Right ventricle myocardium inferior (tissue), 1 donor: Measurements from ENCODE around the gene KRT14. TPM values are rescaled to one million over a fixed set of nuclear protein-coding genes. Genes with fewer than 3 reads are reported as not detected.
"Not testable (repeated sequence)": the region's sequence is repeated elsewhere in the genome, so short reads cannot be mapped to it uniquely, and the experiment has no call there.

Source experiments
- ATAC-seq: fragments of 200-7000 bp; cut with Tn5 transposase; one replicate; pipeline ENCODE4 v1.9.1; 2020; ENCODE audit warnings: mild to moderate bottlenecking, moderate library complexity
- DNase-seq: peaks from one replicate; pipeline ENCODE4 v3.0.0; 2021; ENCODE audit errors: missing footprints
- intact Hi-C: fragments of 100-400 bp; cut with DNase I; formaldehyde crosslinking; loops from one replicate; pipeline ENCODE4 v1.11.0; 2022
- long read RNA-seq: library from polyadenylated mRNA; unstranded; transcript quantifications from one replicate; pipeline ENCODE4 v2.0.0, GENCODE V29; 2021
- total RNA-seq: library from RNA; stranded (reverse); fragmentation: NEBNext Ultra II Directional; extraction: Animal tissue kit (Norgen Biotek cat#: 25700); gene quantifications from one replicate; pipeline ENCODE4 v1.2.1, GENCODE V29; 2021
- donor health status: DM: no; HTN: yes; CAD: no; lungs with severe emphysema.

Gene KRT14
- total RNA-seq: not detected
- long read RNA-seq: 0 reads

DNA sequence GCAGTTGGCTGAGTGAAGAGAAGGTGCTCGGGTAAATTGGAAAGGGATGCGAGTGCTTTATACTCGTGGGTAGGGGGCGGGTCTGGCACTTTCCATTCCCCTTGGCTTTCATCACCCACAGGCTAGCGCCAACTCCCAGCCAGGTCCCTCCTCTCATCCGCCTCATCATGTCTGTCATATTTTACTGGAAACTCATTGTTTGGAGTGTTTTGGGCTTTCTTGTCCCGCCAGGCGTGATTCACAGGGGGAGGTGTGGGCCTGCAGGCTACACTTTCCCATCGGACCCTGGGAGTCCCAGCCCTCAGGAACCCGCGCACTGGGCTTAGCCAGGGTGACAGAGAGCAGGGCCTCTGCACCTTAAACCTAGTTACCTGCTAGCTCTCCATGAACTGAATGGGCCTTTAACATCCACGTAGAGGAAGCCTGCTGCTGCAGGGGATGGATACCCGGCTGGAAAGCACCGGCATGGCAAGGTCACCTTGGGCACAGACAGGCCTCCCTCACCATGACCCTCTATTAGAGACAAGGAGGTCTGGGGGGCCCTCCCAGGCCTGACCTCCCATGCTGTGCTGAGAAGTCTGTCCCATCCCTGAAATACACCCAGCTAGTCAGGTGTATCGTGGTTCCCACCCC lies at the start of gene KRT14:
KRT14 (minus strand) TSS at position 33 of the 633 bp plus-strand sequence. CDS start 61 bp downstream, outside the sequence.
- DNase-seq (no peak), ATAC-seq (no peak)
- intact Hi-C loops: no loop called here

DNA sequence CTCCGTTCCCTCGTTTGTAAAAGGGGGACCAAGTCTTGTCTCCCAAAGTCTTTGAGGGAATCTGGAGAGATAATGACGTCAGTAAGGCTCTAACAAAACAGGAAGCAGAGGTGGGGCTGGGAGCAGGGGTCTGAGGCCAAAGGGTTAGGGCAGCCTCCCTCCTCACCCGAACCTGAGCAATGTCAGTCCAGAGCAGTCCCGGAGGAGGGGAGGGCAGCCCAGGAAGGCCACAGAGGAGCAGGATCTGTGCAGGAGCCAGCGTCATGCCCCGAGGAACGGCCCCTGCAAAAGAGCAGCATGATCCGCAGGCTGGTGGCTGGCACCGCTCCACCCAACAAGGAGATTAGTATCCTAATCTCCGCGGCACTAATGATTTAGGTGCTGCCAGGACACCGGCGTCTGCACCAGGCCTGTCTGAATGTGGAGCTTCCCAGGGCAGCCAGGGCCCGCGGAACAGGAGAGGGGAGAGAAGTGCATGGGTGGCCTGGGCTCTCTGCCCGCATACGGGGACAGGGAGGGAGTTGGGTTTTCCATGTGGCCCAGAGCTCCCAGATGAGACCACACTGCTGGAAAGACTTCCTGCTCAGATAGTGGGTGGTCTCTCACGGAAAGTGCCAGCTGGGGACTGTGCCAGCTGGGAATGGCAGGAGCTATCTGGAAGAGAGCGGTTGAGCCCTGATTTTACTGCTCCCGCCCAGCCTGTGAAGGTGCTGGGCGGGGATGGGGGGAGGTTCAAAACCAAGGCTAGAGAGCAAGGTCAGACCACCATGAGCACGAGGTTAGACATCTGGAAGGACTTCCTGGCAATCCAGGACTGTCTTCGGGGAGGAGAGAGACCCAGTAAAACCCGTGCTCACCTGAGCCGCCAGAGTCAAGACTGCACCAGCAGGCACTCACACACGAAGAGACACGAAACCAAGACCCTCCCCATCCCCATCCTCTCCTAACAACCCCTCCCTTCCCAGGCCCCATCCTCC lies 48.7 kb upstream of the KRT14 start:
- DNase-seq (no peak), ATAC-seq (peak; percentile 43)

DNA sequence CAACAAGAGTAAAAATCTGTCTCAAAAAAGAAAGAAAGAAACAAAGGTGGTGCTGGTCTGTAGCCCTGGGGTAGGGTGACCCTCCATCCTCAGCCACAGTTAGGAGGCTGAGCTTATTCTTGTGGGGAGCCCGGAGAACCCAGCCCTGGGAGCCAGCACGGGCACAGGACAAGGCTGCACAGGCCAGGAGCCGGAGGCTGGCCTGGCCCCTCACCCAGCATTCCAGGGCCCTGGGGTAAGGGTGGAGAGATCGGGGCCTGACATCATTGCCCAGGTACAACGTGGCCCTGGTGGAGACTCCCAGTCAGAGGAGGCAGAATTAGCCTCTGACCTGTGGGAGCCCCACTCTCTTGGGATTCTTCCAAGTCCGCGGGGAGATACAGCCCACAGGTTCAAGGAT lies 47.9 kb upstream of the KRT14 start:
- intact Hi-C loops: no loop called here
- DNase-seq (no peak), ATAC-seq (no peak)

More for the DNA sequence above, 48.7 kb upstream of the KRT14 start:
- intact Hi-C loops: no loop called here

DNA sequence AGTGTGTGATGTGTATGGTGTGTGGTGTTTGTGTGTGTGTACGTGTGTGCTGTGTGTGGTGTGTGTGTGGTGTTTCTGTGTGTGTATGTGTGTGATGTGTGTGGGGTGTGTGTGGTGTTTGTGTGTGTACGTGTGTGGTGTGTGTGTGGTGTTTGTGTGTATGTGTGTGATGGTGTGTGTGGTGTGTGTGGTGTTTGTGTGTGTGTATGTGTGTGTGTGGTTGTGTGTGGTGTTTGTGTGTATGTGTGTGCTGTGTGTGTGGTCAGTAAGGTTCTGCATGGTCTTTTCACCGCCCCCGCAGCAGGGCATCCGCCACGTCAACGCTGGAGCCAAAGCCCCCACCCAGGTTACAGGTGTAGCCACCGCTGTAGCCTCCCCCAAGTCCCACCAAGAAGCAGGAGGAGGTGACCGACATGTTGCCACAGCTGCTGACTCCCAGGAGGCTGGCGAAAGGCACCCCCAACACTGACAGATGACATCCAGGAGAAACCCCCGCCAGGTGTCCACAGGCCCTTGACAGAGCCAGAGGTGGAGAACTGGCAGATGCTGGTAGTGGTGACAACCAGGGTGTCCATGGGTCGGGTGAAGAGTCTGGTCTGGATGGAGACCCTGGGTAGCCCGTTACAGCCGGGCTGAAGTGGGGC lies 47.0 kb upstream of the KRT14 start:
- no peak for ATAC-seq
- DNase-seq: no peak
- intact Hi-C loops: no loop called here

DNA sequence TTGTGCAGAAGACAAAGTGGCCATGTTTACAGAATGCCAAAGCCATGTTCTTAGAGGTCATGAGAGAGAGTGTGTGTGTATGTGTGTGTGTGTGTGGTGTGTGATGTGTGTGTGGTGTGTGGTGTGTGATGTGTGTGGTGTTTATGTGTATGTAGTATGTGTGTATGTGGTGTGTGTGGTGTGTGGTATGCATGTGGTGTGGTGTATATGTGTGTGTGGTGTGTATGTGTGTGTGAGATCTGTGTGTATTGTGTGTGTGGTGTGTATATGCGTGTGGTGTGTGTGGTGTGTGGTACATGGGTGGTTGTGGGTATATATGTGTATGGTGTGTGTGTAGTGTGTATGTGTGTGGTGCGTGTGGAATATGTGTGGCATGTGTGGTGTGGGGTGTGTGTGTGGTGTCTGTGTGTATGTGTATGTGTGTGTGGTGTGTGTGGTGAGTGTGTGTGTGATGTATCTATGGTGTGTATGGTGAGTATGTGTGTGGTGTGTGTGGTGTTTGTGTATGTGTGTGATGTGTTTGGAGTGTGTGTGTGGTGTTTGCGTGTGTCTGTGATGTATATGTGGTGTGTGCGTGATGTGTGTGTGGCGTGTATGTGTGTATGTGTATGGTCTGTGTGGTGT lies 45.9 kb upstream of the KRT14 start:
- no peak for DNase-seq
- intact Hi-C loops: no loop called here
- ATAC-seq: no peak

DNA sequence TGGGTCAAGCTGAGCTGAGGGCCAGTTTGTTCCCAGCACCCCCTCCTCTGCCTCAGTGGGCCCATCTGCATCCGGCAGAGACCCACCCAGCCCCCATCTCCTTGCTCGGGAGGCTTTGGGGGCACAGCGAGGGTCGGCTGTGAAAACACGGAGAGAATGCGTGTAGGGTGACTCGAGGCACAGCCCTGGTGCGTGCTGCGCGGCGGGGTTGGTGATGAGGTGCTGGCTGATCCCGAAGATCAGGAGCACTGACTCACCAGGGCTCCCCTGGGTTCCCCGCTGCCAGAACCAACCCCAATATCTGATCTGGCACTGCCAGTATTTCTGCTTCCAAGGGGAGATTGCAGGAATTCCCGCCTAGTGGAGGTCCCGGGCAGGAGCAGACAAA lies 45.2 kb upstream of the KRT14 start:
- intact Hi-C loops: no loop called here
- ATAC-seq: no peak
- DNase-seq: no peak

DNA sequence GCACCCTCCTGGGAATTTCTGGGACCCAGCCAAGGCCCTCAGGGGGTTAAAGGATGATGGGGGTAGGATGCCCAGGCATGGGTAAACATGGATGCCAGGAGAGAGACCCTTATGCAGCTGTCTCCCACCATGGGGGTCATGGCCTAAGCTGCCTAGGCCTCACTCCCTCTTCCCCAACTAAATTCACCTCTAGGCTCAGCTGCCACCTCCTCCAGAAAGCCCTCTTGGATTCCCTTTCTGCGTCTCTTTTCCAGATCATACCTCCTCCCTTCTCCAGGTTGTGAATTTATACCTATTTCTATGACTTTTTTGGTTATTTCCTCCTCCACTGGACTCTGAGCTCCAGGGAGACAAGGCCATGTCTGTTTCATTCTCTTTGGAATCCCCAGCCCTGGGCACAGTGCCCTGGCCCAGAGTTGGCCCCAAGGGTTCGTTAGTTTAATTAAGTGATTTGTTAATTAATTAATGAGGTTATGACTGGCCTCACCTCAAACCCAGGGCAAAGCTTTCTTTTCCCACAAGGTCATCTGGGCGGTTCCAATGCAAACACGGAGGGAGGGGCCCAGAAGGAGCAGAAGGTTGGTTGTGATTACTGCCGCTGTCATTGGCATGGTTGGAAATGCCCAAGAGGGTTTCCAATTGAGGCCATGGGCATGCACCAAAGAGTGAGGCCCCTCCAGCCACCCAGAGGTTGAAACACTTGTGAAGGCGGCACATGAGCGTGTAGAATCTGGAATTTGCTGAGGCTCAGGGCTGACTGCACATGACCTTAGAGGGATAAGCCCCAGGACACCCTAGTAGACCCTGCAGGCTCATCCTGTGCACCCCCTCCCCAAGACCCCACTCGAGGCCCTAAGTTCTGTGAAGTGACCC lies 44.6 kb upstream of the KRT14 start:
- ATAC-seq: no peak
- DNase-seq: no peak
- intact Hi-C loops: no loop called here

DNA sequence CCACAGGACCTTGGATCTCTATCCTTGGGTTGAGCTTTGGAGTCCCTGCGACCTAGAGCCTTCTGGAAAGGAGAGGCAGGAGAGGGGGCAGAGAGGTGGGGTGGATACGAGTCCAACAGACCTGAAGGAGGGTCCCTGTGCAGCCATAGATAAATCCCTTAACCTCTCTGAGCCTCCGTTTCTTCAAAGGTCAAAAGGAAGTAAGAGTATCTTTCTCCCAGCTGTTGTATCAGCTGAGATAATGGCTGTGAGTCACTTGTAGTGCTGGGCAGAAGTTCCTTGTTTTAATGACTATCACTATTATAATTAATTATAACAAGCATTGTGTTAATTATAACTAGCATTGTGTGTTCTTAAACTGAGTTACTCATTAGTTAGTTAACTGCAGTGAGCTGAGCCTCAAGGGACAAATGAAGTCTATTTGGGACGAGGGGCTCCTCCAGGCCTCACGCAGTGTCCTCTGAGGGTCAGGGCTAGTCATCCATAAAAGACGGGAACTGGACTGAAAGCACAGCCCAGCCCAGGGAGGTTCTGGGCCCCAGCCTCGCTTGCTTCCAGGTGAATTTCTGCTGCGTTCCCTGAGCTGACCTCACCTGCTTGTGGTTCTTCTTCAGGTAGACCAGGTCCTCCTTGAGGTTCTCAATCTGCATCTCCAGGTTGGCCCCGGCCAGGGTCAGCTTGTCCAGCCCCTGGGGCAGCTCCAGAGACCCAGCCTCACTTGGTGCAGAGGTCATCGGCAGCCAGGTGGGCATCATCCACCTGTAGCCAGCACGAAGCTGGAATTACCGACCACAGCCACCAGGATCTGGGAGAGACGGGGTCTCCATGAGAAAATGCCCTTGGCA lies 43.4 kb upstream of the KRT14 start:
- intact Hi-C loops: no loop called here
- ATAC-seq: no peak
- no peak for DNase-seq

DNA sequence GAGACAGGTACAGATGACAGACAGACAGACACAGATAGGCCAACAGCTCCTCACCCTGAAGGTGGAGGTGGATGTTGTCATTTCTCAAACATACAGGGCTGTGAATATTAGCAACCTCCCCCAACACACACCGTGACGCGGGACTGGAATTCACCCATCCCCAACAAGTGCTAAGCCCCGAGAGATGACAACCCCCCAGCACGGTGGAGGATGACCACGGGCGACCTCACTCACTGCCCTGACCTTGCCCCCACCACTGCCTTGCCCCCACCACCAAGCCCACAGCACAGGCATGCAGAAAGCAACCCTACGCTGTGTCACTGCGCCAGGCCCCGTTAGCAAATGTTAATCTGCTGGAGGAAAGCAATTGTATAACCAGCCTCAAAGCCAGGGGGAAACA lies 42.6 kb upstream of the KRT14 start:
- ATAC-seq (no peak), DNase-seq (no peak)
- intact Hi-C loops: no loop called here

DNA sequence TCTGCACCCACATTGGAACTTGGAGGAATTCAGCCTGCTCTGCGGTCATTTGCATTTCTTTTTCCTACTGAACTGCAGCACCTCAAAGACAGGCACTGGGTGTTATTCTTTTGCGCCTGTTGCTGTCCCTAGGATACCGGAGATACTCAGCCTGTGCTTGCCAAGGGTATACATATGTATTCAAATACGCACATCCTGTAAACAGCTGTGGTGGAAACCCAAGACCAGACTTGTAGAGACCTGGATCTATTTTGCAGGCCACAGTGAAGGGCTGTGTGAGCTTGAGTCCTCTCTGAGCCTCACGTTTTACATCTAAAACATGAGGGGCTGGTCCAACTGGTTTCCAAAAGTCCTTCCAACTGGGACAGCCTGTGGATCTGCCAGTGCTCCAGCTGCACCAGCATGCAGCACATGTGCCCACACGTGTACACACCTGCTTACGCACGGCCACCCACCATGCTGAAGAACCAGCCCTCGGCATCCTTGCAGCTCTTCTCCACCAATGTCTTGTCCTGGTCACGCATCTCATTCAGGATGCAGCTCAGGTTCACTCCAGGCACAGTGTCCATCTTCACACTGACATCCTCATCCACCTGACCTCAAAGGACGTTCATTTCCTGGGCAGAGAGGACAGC lies 42.0 kb upstream of the KRT14 start:
- DNase-seq: not testable (repeated sequence)

DNA sequence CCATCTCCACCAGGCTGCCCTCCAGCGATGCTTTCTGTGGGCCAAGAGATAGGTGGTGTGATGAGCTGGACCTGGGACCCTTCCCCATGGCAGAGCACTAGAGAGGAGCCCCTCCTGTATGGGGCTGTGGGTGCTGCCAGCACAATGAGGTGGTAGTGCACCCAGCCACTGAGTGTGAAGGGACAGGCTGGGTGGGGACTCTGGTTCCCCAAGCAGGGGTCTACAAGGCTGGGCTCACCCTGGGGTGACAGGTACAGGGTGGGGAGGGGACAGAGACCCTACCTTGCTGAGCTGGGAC lies 41.3 kb upstream of the KRT14 start:
- ATAC-seq, intact Hi-C loops, DNase-seq: not testable (repeated sequence)

More for the DNA sequence above, 42.0 kb upstream of the KRT14 start:
- ATAC-seq, intact Hi-C loops: not testable (repeated sequence)

DNA sequence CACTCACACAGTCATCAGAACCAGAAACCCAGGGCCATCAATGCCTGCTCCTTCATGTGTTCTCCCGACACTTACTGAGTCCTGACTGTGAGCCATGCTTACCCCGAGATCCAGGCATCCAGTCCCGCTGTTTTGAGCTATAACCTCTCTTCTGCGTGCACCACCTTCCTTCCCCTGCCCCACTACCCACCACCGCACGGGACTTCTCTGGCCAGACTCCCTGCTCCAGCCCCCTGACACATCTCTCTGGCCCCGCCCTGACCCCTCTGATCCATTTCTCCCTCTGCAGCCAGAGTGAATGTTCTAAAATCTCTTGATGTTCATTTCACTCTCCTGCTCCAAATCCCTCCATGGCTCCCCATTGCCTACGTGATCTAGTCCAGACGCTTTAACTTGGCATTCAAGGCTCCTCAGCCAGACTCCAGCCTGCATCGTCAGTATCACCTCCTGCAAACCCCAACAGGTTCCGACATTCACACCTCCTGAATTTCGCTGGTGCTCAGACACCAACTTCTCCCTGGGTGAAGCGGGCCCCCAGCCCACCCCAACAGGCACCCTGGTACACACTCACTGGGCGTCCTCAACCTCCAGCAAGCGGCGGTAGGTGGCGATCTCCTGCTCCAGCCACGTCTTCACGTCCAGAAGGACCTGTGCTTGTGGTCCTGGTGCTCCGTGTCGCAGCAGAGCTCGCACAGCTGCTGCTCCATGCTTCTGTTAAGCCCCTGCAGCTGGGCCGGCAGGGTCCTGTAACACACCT lies 40.8 kb upstream of the KRT14 start:
- intact Hi-C loops: no loop called here
- no peak for ATAC-seq
- DNase-seq: no peak

DNA sequence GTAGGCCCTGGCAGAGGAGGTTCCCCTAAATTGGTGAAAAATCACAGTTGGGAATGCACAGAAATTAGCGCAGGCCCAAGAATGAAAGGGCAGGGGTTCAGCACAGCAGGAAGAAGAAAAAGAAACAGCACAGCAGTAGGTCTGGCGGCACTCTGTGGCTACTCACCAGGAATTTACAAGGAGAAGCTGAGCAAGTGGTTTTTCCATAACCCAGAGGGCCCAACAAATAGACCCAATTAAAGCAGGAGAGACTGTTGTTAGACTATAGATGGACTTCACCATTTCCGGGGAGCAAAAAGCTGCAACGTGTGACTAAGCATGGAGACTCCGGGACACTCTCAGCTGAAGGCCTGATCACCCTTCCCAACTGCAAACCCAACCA lies 40.2 kb upstream of the KRT14 start:
- DNase-seq, intact Hi-C loops, ATAC-seq: not testable (repeated sequence)

DNA sequence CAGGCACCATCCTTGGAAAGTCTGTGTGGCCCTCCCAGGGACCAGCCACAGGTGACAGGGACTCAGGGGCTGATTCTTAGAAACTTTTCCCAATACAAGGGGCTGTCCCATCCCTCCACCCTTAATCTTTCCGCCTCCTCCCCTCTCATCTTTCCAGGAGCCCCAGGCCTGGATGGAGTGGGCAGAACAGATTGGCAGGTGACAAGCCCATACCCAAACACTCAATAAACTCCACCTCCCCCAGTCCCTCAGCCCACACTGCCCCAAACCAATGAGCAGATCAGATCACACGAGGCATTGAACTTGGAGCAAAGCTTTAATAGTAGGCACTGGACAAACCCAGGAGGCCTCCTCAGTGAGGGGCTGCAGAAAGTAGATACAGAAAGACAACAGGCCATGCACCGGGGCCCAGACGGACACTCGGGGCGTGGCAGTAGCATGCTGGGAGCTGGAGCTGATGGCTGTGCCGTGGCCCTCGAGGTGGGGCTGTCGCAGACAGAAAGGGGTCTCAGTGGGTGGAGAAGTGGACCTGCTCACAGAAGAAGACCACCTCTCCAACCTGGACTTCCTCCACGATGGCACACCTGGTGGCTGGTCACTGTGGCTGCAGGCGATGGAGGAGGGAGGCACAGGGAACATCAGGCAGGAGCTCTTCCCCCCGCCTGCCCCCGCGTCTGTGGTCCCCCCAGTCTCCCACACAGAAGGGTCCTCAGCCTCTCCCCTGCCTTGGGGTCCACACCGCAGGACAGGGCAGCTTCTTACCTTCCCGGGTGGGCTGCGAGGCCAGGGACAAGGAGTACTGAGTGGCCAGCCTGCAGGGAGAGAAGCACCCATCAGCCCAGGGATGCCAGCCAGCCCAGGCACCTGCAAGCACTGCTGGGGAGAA lies 39.6 kb upstream of the KRT14 start:
- DNase-seq, intact Hi-C loops: not testable (repeated sequence)

DNA sequence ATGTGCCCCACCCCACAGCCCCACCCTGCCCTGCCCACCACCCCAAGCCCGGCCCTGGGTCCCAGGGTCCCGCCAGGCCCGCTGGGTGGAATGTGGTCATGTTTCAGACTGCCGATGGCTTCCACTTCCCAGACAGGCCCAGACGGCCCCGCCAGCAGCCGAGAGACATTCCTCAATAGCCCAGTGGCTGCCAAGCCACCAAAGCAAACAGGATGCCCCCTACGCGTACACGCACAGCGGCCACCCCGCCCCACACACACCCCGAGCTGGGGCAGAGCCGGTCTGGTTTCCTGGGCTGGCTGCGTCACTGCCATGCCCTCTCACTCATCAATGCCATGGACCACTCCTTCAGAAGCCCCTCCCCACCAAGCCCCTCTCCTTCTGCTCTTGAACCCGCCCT lies 38.9 kb upstream of the KRT14 start:
- DNase-seq: no peak
- intact Hi-C loops: no loop called here
- ATAC-seq: no peak

More for the DNA sequence above, 39.6 kb upstream of the KRT14 start:
- not testable (repeated sequence) for ATAC-seq
